HepG2 (cell line): ENCODE measurements around the gene PPP1R1B. TPM values are rescaled to one million over a fixed set of nuclear protein-coding genes. Genes with fewer than 3 reads are reported as not detected.

ENCODE experiments used
- AKNA ChIP-seq: sonication (generic); formaldehyde crosslinking; IDR thresholded peaks from 2 replicates; pipeline ENCODE4 v1.4.0; 2020; ENCODE audit warnings: missing genetic modification reagents, borderline replicate concordance
- MED8 ChIP-seq: sonication (generic); formaldehyde crosslinking; IDR thresholded peaks from 2 replicates; pipeline ENCODE4 v1.8.1; 2023; ENCODE audit warnings: mild to moderate bottlenecking, missing genetic modification reagents; ENCODE audit not compliant: insufficient replicate concordance
- NPAS2 ChIP-seq: sonication (generic); formaldehyde crosslinking; IDR thresholded peaks from 2 replicates; pipeline ENCODE4 v1.8.0; 2022; ENCODE audit warnings: mild to moderate bottlenecking, missing genetic modification reagents, borderline replicate concordance
- RBM39 ChIP-seq: fragments of 200-400 bp; formaldehyde crosslinking; IDR thresholded peaks from one replicate; pipeline ENCODE4 v1.6.1; 2018; ENCODE audit warnings: antibody characterized with exemption, mild to moderate bottlenecking, low read depth, low read length; ENCODE audit not compliant: poor library complexity, severe bottlenecking
- TEF ChIP-seq: sonication (generic); formaldehyde crosslinking; IDR thresholded peaks from 2 replicates; pipeline ENCODE4 v1.5.0; 2020; ENCODE audit warnings: missing genetic modification reagents
- ZBTB40 ChIP-seq, 2 experiments: fragments of 450-650 bp in 1 of 2; sonication (generic) in 1 of 2; formaldehyde crosslinking in 1 of 2; IDR thresholded peaks; 2 replicates each; pipeline versions ENCODE4 v1.6.1 to v1.8.0; 2016 to 2022; ENCODE audit warnings: antibody characterized with exemption in 1 of 2, mild to moderate bottlenecking in 1 of 2, missing genetic modification reagents in 1 of 2
- ZFYVE20 ChIP-seq: sonication (generic); formaldehyde crosslinking; IDR thresholded peaks from 2 replicates; pipeline ENCODE4 v1.8.0; 2023; ENCODE audit warnings: low read depth, mild to moderate bottlenecking, moderate library complexity, missing genetic modification reagents, borderline replicate concordance
- ZNF362 ChIP-seq: sonication (generic); formaldehyde crosslinking; IDR thresholded peaks from 2 replicates; pipeline ENCODE4 v1.4.0; 2020; ENCODE audit warnings: missing genetic modification reagents, mild to moderate bottlenecking, borderline replicate concordance
- ZNF614 ChIP-seq: IDR thresholded peaks from 2 replicates; pipeline ENCODE4 v1.6.1; 2018; ENCODE audit warnings: missing biosample characterization, missing genetic modification reagents, inconsistent platforms, borderline replicate concordance
- polyA plus RNA-seq, 8 experiments: library from polyadenylated mRNA; depleted of rRNA in 3 of 8; stranded (reverse) in 7 of 8; unstranded in 1 of 8; fragments of >200 nt; fragmentation: Illumina TruSeq in 4 of 8; extraction: Trizol in 4 of 8; gene quantifications; 2 replicates each; pipeline versions ENCODE4 v1.2.1 to v1.2.3, GENCODE V29; 2011 to 2016; ENCODE audit warnings: low read depth in 4 of 8, missing spikeins in 1 of 8, mixed read lengths in 1 of 8; ENCODE audit not compliant: insufficient read depth in 1 of 8
- total RNA-seq, 5 experiments: library from RNA; depleted of rRNA; stranded (reverse); fragments of >200 nt; fragmentation: Illumina TruSeq; extraction: Trizol; gene quantifications; 2 replicates each; pipeline ENCODE4 v1.2.3, GENCODE V29; 2016; ENCODE audit warnings: low read depth in 1 of 5

Gene PPP1R1B
- total and polyA plus RNA-seq, 2 of the 13 experiments (the other 11 are each of a cell fraction or from before 2014, with no cell fraction given): 0.08 TPM; not detected in 1

- peak; percentile 38; the same call in 1 of the 2 replicates for TF ChIP-seq ZNF614 (CRISPR knock-in tag)
- 0 out of 2 replicates have a peak, but pooled peaks have one; percentile 17 for TF ChIP-seq AKNA (CRISPR knock-in tag)
- no peak for TF ChIP-seq NPAS2
- peak; percentile 70 for TF ChIP-seq ZBTB40 (IDR thresholded peaks at IDR 0.05)
- TF ChIP-seq ZBTB40 (CRISPR knock-in tag; IDR thresholded peaks at IDR 0.05): peak; percentile 62
- peak; percentile 61 for TF ChIP-seq RBM39
- TF ChIP-seq ZFYVE20 (CRISPR knock-in tag): peak; percentile 66; the same call in 1 of the 2 replicates
- TF ChIP-seq TEF (CRISPR knock-in tag): 0 out of 2 replicates have a peak, but pooled peaks have one; percentile 35
- TF ChIP-seq MED8 (CRISPR knock-in tag): peak; percentile 63
- peak; percentile 37; the same call in 1 of the 2 replicates for TF ChIP-seq ZNF362 (CRISPR knock-in tag)
Observed at GRCh38 chr17:39636927-39637736, 10.4 kb downstream of the PPP1R1B start, which contains the start of gene STARD3 (continued).
